HL-60 (cell line): ENCODE results near the gene METRN.

ENCODE experiments used
- DNase-seq, 2 experiments: peaks; one replicate each; pipeline ENCODE4 v3.0.0-alpha.2; 2010 to 2020; ENCODE audit warnings: low read depth in 1 of 2, low spot score in 1 of 2
- H3K27ac ChIP-seq: fragments of 250-450 bp; sonication (Bioruptor Pico); replicated peaks from 2 replicates; pipeline ENCODE4 v1.5.1; 2020; ENCODE audit warnings: mild to moderate bottlenecking, moderate library complexity
- H3K27me3 ChIP-seq: fragments of 250-450 bp; sonication (Bioruptor Pico); 2 replicates; pipeline ENCODE4 v1.5.1; 2021; ENCODE audit warnings: mild to moderate bottlenecking, moderate library complexity; ENCODE audit not compliant: insufficient read depth, poor library complexity, severe bottlenecking
- H3K4me3 ChIP-seq: replicated peaks from 2 replicates; pipeline ENCODE4 v1.5.1; 2011; ENCODE audit warnings: mild to moderate bottlenecking, control low read depth, low read length; ENCODE audit not compliant: insufficient read depth
- GABPA ChIP-seq: IDR thresholded peaks from 2 replicates; pipeline ENCODE4 v1.6.1; 2012; ENCODE audit warnings: low read depth
- POLR2AphosphoS5 ChIP-seq: IDR thresholded peaks from 2 replicates; pipeline ENCODE4 v1.6.1; 2012; ENCODE audit warnings: low read depth
- SPI1 ChIP-seq: IDR thresholded peaks from 2 replicates; pipeline ENCODE4 v1.6.1; 2012; ENCODE audit warnings: low read depth, mild to moderate bottlenecking, borderline replicate concordance
- TF ChIP-seq, protein P1 (sequence below): IDR thresholded peaks from 2 replicates; pipeline ENCODE4 v1.6.1; 2012; ENCODE audit warnings: low read depth; ENCODE audit not compliant: insufficient replicate concordance
- TF ChIP-seq, protein P2 (sequence below): IDR thresholded peaks from one replicate; pipeline ENCODE4 v1.5.1; 2011; ENCODE audit warnings: low read length, control low read depth, inconsistent platforms; ENCODE audit not compliant: insufficient read depth

METRN gene

DNA sequence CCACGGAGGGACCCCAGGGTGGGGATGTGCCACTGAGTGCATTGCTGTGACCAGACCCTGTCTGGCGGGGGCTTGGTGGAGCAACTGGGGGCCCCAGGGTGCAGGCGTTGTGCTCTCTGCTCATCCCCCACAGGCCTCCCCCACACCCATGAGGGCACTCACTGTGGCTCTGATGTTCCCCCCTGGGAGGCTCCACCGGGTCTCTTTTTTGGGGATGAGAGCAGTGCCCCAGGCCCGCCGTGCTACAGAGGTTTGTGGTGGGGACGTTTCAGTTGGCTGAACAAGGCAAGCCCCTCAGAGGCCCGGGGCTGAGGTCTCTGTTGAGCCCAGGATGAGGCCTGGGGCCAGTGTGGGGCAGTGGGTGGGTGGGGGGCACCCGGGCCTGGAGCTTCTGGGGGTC lies 8.8 kb downstream of the METRN start:
- no peak for DNase-seq
- H3K4me3 ChIP-seq = no peak overlapping the region
- H3K27me3 ChIP-seq = no peaks in the 10 kb centered on the region
- TF ChIP-seq, protein P1, sequence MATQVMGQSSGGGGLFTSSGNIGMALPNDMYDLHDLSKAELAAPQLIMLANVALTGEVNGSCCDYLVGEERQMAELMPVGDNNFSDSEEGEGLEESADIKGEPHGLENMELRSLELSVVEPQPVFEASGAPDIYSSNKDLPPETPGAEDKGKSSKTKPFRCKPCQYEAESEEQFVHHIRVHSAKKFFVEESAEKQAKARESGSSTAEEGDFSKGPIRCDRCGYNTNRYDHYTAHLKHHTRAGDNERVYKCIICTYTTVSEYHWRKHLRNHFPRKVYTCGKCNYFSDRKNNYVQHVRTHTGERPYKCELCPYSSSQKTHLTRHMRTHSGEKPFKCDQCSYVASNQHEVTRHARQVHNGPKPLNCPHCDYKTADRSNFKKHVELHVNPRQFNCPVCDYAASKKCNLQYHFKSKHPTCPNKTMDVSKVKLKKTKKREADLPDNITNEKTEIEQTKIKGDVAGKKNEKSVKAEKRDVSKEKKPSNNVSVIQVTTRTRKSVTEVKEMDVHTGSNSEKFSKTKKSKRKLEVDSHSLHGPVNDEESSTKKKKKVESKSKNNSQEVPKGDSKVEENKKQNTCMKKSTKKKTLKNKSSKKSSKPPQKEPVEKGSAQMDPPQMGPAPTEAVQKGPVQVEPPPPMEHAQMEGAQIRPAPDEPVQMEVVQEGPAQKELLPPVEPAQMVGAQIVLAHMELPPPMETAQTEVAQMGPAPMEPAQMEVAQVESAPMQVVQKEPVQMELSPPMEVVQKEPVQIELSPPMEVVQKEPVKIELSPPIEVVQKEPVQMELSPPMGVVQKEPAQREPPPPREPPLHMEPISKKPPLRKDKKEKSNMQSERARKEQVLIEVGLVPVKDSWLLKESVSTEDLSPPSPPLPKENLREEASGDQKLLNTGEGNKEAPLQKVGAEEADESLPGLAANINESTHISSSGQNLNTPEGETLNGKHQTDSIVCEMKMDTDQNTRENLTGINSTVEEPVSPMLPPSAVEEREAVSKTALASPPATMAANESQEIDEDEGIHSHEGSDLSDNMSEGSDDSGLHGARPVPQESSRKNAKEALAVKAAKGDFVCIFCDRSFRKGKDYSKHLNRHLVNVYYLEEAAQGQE = no peak
- TF ChIP-seq, protein P2, sequence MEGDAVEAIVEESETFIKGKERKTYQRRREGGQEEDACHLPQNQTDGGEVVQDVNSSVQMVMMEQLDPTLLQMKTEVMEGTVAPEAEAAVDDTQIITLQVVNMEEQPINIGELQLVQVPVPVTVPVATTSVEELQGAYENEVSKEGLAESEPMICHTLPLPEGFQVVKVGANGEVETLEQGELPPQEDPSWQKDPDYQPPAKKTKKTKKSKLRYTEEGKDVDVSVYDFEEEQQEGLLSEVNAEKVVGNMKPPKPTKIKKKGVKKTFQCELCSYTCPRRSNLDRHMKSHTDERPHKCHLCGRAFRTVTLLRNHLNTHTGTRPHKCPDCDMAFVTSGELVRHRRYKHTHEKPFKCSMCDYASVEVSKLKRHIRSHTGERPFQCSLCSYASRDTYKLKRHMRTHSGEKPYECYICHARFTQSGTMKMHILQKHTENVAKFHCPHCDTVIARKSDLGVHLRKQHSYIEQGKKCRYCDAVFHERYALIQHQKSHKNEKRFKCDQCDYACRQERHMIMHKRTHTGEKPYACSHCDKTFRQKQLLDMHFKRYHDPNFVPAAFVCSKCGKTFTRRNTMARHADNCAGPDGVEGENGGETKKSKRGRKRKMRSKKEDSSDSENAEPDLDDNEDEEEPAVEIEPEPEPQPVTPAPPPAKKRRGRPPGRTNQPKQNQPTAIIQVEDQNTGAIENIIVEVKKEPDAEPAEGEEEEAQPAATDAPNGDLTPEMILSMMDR = no peak
- TF ChIP-seq POLR2AphosphoS5 (no peak), GABPA (no peak), SPI1 (no peak)
- no peak overlapping the region for H3K27ac ChIP-seq

DNA sequence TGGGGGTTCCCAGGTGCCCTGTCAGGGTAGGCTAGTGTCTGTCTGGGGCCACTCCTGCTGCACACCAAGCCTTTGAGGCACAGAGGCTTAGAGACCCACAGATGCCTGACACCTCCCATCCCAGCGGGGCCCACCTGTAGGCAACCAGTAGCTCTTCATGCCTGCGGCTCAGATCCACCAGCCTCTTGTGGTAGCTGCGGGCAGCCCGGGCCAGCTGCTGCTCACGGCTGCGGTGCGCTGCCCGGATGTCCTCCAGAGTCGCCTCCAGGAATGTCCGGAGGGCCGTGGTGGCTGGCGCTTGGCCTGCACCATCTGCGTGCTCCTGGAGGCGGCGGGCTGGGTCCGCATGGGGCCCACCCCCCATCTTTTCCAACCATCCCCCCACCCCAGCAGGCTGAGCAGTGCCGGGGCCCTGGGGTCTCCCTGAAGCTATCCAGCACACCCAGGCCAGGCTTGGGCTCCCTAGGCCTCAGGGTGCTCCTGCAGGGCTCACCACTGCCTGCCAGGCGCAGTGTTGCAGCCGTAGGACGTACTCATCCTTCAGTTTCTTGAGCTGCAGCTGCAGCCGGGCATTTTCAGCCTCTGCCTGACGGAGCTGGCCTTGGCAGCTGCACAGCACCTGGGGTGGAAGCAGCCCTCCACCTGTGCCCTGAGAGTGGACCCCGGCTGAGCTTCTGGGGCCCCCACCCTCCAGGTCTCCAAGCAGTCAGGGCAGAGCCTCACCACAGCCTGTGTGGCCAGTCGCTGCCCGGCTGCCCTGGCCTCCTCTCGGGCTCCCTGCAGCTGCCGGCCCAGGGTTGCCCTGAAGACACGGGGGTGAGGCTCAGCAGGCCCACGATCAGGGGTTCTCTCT lies 9.5 kb downstream of the METRN start:
- H3K27ac ChIP-seq = no peak overlapping the region
- DNase-seq = no peak
- no peaks in the 10 kb centered on the region for H3K27me3 ChIP-seq
- H3K4me3 ChIP-seq = no peak overlapping the region
- TF ChIP-seq GABPA (no peak), POLR2AphosphoS5 (no peak), SPI1 (no peak)
- TF ChIP-seq, protein P1 = no peak
- TF ChIP-seq, protein P2 = no peak

DNA sequence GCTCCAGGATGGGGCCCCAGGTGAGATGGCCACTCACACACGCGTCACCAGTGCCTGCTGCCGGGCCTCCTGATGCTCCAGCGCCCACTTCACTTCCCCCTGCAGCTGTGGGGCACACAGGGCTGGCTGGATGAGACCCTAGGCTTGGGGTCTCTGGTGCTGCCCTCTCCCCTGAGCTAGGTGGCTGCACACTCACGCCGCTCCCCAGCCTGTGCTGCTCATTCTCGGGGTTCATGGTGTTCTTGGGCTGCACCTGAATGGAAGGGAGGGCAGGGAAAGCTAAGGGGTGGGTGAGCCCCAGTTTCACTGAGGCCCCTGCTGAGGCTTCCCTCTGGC lies 10.1 kb downstream of the METRN start:
- Histone ChIP-seq H3K27me3 (no peaks in the 10 kb centered on the region), H3K27ac (no peak overlapping the region), H3K4me3 (no peak overlapping the region)
- DNase-seq = no peak
- TF ChIP-seq, protein P1 = no peak
- TF ChIP-seq, protein P2 = no peak
- TF ChIP-seq SPI1 (no peak), POLR2AphosphoS5 (no peak; the same call in 1 of the 2 replicates), GABPA (no peak)
